Naive B cell (primary cell): ENCODE measurements around the gene FBXO36. TPM values are rescaled to one million over a fixed set of nuclear protein-coding genes. Genes with fewer than 3 reads are reported as not detected.

ENCODE experiments used
- ATAC-seq, 2 donors: fragments of 150-1000 bp; cut with Tn5 transposase; 2 replicates each; pipeline ENCODE4 v1.10.0; 2021; ENCODE audit warnings: low read depth in 2 of 2, mild to moderate bottlenecking in 2 of 2, moderate library complexity in 2 of 2
- DNase-seq: peaks from one replicate; pipeline ENCODE4 v3.0.0; 2022
- H3K27ac Mint-ChIP-seq, 6 donors: one replicate each; pipeline ENCODE4 v1.8.0; 2020 to 2022; ENCODE audit warnings: mild to moderate bottlenecking in 6 of 6, mixed read lengths in 6 of 6, moderate library complexity in 5 of 6, inconsistent platforms in 2 of 6
- H3K27me3 Mint-ChIP-seq, 3 donors: one replicate each; pipeline ENCODE4 v1.8.0; 2021 to 2022; ENCODE audit warnings: mixed read lengths in 3 of 3, mild to moderate bottlenecking in 1 of 3
- H3K36me3 Mint-ChIP-seq, 2 donors: one replicate each; pipeline ENCODE4 v1.8.0; 2020 to 2022; ENCODE audit warnings: mixed read lengths in 2 of 2, inconsistent platforms in 1 of 2, mild to moderate bottlenecking in 1 of 2
- H3K4me1 Mint-ChIP-seq, 3 donors: one replicate each; pipeline ENCODE4 v1.8.0; 2020 to 2022; ENCODE audit warnings: mixed read lengths in 3 of 3, inconsistent platforms in 1 of 3, mild to moderate bottlenecking in 1 of 3, moderate library complexity in 1 of 3
- H3K4me3 Mint-ChIP-seq, 8 donors: one replicate each; pipeline ENCODE4 v1.8.0; 2020 to 2022; ENCODE audit warnings: mild to moderate bottlenecking in 8 of 8, mixed read lengths in 8 of 8, moderate library complexity in 8 of 8, inconsistent platforms in 2 of 8
- H3K9me3 Mint-ChIP-seq, 7 donors: one replicate each; pipeline ENCODE4 v1.8.0; 2020 to 2022; ENCODE audit warnings: mixed read lengths in 7 of 7, mild to moderate bottlenecking in 5 of 7, inconsistent platforms in 2 of 7, moderate library complexity in 1 of 7
- polyA plus RNA-seq, 6 donors: library from polyadenylated mRNA; unstranded; fragments of 300-500 nt; fragmentation: Illumina TruSeq; gene quantifications; one replicate each; pipeline ENCODE4 v1.2.3, GENCODE V29; 2021; ENCODE audit warnings: low read depth in 6 of 6

Gene FBXO36, protein sequence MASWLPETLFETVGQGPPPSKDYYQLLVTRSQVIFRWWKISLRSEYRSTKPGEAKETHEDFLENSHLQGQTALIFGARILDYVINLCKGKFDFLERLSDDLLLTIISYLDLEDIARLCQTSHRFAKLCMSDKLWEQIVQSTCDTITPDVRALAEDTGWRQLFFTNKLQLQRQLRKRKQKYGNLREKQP
- 1 to 10 TPM in 1 of 6 donors, under 1 TPM in 4, not detected in 1; 0.24 to 1.4 (median 0.76) TPM for polyA plus RNA-seq

DNA sequence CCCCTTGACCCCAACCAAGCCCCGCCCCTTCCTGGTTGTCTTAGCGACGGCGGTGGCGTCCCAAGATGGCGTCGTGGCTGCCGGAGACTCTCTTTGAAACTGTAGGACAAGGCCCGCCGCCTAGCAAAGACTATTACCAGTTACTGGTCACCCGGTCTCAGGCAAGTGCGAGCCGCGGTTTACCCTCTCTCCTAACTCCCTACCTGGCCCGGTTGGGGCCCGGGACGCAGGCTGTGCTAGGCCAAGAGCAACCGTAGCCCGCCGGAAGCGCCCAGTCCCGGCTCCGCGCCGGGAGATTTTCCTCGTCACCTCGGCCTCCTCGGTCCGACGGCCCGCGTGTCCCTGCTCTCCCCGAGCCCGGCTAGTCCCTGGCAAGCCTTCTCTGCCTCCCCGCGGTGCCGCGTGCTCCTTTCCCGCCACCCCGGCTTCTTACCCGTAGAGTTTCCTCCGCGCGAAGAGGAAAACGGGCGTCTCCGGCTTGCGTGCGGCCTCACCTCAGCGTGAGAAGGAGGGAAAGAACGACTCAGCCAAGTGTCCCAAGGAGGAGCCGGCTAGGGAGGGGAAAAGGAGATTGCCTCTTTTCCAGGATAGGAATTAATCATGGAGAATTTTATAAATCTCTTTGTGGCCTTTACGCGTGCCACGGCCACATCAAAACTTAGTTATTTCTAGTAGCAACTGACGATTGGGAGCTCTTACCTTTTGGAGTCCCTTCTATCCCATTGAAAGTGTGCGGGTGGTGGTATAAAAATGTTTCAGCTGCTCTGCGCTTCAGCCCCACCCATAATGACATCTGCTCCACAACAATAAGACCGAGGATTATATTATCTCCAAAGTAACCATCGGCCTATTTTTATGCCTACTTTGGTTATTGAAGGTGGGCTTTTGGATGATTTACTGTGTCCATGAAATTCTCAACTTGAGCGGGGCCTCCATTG is at the start of gene FBXO36:
TSS of gene FBXO36 (plus strand) at position 55 of the 938 bp plus-strand sequence. CDS start at position 66, 11 bp downstream.
- peak within 1 kb of the TSS; percentile 97 to 100 (median 100) for H3K27ac Mint-ChIP-seq
- H3K4me3 Mint-ChIP-seq: peak within 1 kb of the TSS; percentile 95 to 100 (median 100)
- ATAC-seq (peak; percentile 64 to 68), DNase-seq (no peak)
- H3K4me1 Mint-ChIP-seq: peaks cover 25 to 39% (median 36%) of the 10 kb centered on the region in 3 donors
- peaks cover 0 to 18% of the 10 kb centered on the region in 2 donors for H3K36me3 Mint-ChIP-seq
- H3K9me3 Mint-ChIP-seq: peaks cover 0 to 5% (median 0%) of the 10 kb centered on the region in 7 donors
- H3K27me3 Mint-ChIP-seq: no peaks in the 10 kb centered on the region

DNA sequence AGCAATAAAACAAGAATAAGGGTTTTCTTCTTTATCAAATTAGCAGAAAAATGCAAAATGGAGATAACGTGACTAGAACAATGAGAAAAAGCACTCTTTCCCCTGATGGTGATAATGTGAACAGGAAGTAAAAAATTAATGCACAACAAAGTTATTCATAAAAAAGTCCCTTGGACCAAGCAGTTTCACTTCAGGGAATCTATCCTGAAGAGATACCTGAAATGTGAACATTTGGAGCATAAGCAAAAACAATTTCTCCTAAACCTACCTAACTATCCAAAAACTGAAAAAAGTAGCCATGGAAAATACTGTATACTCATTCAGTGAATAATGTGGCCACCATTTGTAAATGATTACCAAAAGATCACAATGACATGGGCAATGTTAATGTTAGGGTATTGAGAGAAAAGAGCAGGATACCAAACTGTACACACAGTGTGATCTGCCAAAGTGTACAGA is 49.2 kb upstream of the FBXO36 start:
- no peak for DNase-seq
- H3K27me3 Mint-ChIP-seq: no peaks in the 10 kb centered on the region
- ATAC-seq: peak; percentile 58 to 62
- H3K9me3 Mint-ChIP-seq: no peaks in the 10 kb centered on the region
- peak overlapping the region in 5 of 6 donors; percentile 48 to 73 (median 59) for H3K27ac Mint-ChIP-seq
- H3K4me3 Mint-ChIP-seq: peak overlapping the region in 2 of 8 donors; percentile 0 to 1
- peaks cover 34 to 44% (median 39%) of the 10 kb centered on the region in 3 donors for H3K4me1 Mint-ChIP-seq
- H3K36me3 Mint-ChIP-seq: peaks cover 13 to 18% of the 10 kb centered on the region in 2 donors

- no peak overlapping the region for H3K4me3 Mint-ChIP-seq
- no peaks in the 10 kb centered on the region for H3K27me3 Mint-ChIP-seq
- H3K9me3 Mint-ChIP-seq: no peaks in the 10 kb centered on the region
- H3K36me3 Mint-ChIP-seq: peaks cover 9 to 16% of the 10 kb centered on the region in 2 donors
- peaks cover 24 to 31% (median 30%) of the 10 kb centered on the region in 3 donors for H3K4me1 Mint-ChIP-seq
- H3K27ac Mint-ChIP-seq: peak overlapping the region in 4 of 6 donors; percentile 19 to 93 (median 56)
- DNase-seq (no peak), ATAC-seq (no peak)
Observed at GRCh38 chr2:229874647-229875046, 47.7 kb upstream of the FBXO36 start.

DNA sequence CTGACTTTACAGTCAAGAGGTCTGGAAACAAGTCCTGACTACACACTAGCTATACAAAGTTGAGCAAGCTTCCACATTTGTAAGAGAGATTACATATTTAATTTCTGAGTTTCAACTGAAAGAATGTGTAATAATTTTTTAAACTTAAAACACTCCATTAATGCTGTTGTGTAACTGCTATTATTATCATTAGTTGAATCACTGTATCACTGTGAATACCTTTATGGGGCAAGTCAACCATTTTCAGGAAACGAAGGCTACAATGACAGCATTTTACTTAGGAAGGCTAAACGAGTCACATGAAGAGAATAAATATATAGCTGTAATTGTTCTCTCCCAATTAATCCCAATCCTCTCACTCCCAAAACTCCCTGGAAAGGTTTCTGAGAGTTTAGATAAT is 46.8 kb upstream of the FBXO36 start:
- H3K4me1 Mint-ChIP-seq: peaks cover 15 to 30% (median 23%) of the 10 kb centered on the region in 3 donors
- peaks cover under 1 to 12% of the 10 kb centered on the region in 2 donors for H3K36me3 Mint-ChIP-seq
- no peak overlapping the region for H3K4me3 Mint-ChIP-seq
- H3K27ac Mint-ChIP-seq: peak overlapping the region in 2 of 6 donors; percentile 19 to 42
- no peak for DNase-seq
- no peaks in the 10 kb centered on the region for H3K27me3 Mint-ChIP-seq
- no peak for ATAC-seq
- no peaks in the 10 kb centered on the region for H3K9me3 Mint-ChIP-seq

GRCh38 chr2:229879191-229879950 is 42.9 kb upstream of the FBXO36 start:
- no peak for ATAC-seq
- peak overlapping the region in 4 of 6 donors; percentile 16 to 57 (median 32) for H3K27ac Mint-ChIP-seq
- H3K27me3 Mint-ChIP-seq: no peaks in the 10 kb centered on the region
- no peak for DNase-seq
- H3K9me3 Mint-ChIP-seq: no peaks in the 10 kb centered on the region
- peaks cover 0 to 5% of the 10 kb centered on the region in 2 donors for H3K36me3 Mint-ChIP-seq
- H3K4me3 Mint-ChIP-seq: no peak overlapping the region
- H3K4me1 Mint-ChIP-seq: peaks cover 4 to 13% (median 10%) of the 10 kb centered on the region in 3 donors

DNA sequence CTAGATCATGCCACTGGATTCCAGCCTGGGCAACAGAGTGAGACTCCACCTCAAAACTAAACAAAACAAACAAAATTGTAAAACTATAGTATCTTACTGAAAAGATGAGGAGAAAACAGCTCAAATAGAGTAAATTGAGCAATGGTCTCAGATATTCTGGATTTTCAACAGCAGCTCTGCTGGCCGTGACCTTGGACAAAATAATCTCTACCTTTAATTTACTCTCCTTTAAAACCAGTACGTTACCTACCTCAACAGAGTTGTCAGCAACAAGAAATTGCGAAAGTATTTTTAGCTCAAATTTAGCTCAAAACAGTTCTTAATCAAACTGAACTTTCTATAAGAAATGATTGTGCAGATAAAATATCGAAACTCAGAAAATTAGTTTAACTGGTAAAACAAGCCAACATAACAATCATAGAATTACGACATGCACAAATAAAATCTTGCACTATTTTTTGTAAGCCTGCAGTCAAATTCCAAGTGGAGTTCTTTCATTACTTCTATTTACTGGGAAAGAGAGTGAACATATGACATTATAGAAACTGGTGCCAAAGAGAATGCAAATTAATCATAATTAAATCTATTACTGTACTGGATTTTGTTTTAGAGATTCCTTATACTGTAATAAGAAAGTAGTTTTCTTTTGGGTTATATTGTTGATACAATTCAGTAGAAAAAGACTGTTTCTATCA is 41.3 kb upstream of the FBXO36 start:
- Mint-ChIP-seq H3K9me3 (no peaks in the 10 kb centered on the region), H3K27me3 (no peaks in the 10 kb centered on the region), H3K36me3 (peaks cover 0 to 5% of the 10 kb centered on the region in 2 donors)

DNA sequence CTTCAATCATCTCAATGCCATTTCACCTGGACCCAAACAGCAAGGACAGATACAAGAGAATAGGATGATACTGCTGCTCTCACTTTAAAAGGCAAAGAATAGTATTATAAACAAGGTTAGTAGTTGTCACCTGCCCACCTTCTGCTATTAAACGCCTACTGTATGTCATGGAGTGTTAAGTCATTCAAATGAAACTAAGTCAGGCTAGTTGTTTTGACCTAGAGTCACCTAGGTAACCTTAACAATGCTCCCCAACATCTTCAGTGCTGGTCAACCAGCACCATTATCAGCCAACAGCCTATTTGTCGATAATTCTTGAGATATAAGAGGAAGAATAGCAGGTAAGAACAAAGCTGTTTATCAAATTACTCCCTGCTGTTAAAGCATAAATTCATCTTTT is 39.7 kb upstream of the FBXO36 start:
- no peaks in the 10 kb centered on the region for H3K9me3 Mint-ChIP-seq
- no peak overlapping the region for H3K4me3 Mint-ChIP-seq
- H3K27ac Mint-ChIP-seq: peak overlapping the region in 3 of 6 donors; percentile 34 to 49 (median 41)
- DNase-seq (no peak), ATAC-seq (no peak)
- no peaks in the 10 kb centered on the region for H3K27me3 Mint-ChIP-seq
- peaks cover 0 to 5% of the 10 kb centered on the region in 2 donors for H3K36me3 Mint-ChIP-seq
- H3K4me1 Mint-ChIP-seq: peaks cover 9 to 34% (median 20%) of the 10 kb centered on the region in 3 donors

More for the DNA sequence above, 41.3 kb upstream of the FBXO36 start:
- peaks cover 3 to 23% (median 11%) of the 10 kb centered on the region in 3 donors for H3K4me1 Mint-ChIP-seq
- ATAC-seq (no peak), DNase-seq (no peak)
- peak overlapping the region in 1 of 6 donors; percentile 23 for H3K27ac Mint-ChIP-seq
- no peak overlapping the region for H3K4me3 Mint-ChIP-seq

- ATAC-seq (no peak), DNase-seq (no peak)
- no peaks in the 10 kb centered on the region for H3K9me3 Mint-ChIP-seq
- no peak overlapping the region for H3K4me3 Mint-ChIP-seq
- no peaks in the 10 kb centered on the region for H3K27me3 Mint-ChIP-seq
- H3K36me3 Mint-ChIP-seq: peaks cover 0 to 5% of the 10 kb centered on the region in 2 donors
- H3K4me1 Mint-ChIP-seq: peaks cover 23 to 50% (median 35%) of the 10 kb centered on the region in 3 donors
- H3K27ac Mint-ChIP-seq: peak overlapping the region in 3 of 6 donors; percentile 11 to 49 (median 29)
Observed at GRCh38 chr2:229884775-229885699, 37.3 kb upstream of the FBXO36 start.

- H3K9me3 Mint-ChIP-seq: no peaks in the 10 kb centered on the region
- H3K36me3 Mint-ChIP-seq: peaks cover 0 to 5% of the 10 kb centered on the region in 2 donors
- H3K4me3 Mint-ChIP-seq: no peak overlapping the region
- no peaks in the 10 kb centered on the region for H3K27me3 Mint-ChIP-seq
- peak overlapping the region in 2 of 6 donors; percentile 9 to 58 for H3K27ac Mint-ChIP-seq
- ATAC-seq: no peak
- H3K4me1 Mint-ChIP-seq: peaks cover 34 to 54% (median 37%) of the 10 kb centered on the region in 3 donors
- DNase-seq: no peak
Observed at GRCh38 chr2:229887441-229887840, 34.9 kb upstream of the FBXO36 start.

- Mint-ChIP-seq H3K27me3 (no peaks in the 10 kb centered on the region), H3K36me3 (peaks cover 0 to 5% of the 10 kb centered on the region in 2 donors), H3K9me3 (no peaks in the 10 kb centered on the region), H3K4me3 (no peak overlapping the region), H3K4me1 (peaks cover 35 to 54% (median 38%) of the 10 kb centered on the region in 3 donors), H3K27ac (peak overlapping the region in 4 of 6 donors; percentile 8 to 81 (median 42))
- DNase-seq: no peak
- no peak for ATAC-seq
Observed at GRCh38 chr2:229888031-229888430, 34.3 kb upstream of the FBXO36 start.

DNA sequence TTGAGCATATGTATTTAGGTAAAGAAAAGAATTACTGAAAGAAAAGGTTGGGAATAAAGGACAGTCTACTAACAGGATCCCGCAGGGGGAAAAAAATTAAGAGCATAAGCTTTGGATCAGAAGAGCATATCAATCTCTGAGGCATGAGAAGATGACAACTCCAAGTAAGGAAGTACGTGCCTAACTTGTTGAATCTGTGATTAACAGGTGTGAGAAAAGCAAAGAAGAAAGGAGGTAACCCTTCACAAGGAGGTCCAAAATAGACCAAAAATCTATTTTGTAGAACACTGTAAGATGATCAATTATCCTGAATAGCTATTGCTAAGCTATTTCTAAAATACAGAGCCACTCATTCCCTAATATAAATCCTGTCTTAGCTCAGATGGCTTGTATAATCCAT is 33.3 kb upstream of the FBXO36 start:
- Mint-ChIP-seq H3K27me3 (no peaks in the 10 kb centered on the region), H3K9me3 (no peaks in the 10 kb centered on the region), H3K4me3 (no peak overlapping the region), H3K36me3 (peaks cover 0 to 5% of the 10 kb centered on the region in 2 donors), H3K27ac (peak overlapping the region in 4 of 6 donors; percentile 53 to 89 (median 84)), H3K4me1 (peaks cover 41 to 58% (median 43%) of the 10 kb centered on the region in 3 donors)
- ATAC-seq (no peak), DNase-seq (no peak)
